Measurements from ENCODE around the gene ALX4. TPM values are rescaled to one million over a fixed set of nuclear protein-coding genes. Genes with fewer than 3 reads are reported as not detected.

Gene ALX4
- total RNA-seq, 1 donor from 2014 or later = not detected

DNA sequence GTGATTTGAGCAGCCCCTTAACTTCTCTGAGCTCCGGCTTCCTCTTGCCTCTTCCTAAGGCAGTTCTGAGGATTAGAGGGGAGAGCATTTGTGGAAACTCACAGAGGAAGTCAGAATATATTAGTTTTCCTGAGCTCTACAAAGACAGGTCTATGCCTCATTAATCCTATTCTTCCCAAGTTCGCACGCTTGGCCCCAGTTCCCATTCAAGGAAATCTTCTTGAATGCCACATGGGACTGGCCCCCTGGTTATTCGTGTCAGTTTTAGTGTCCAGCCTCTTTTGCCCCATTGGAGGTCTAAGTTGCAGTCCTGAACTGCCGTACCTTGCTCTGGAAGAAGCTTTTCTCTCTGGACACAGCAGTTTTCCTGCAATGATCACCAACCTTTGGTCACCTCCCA lies 37.6 kb upstream of the ALX4 start:
- no peak for TF ChIP-seq CTCF (IDR thresholded peaks at IDR 0.05; ENCODE audit: unreplicated experiment)
- Mint-ChIP-seq H3K27me3 (peaks cover 23% of the 10 kb centered on the region), H3K9me3 (ENCODE audit: low read depth) (no peaks in the 10 kb centered on the region), H3K4me3 (ENCODE audit: low read depth) (no peak overlapping the region), H3K36me3 (ENCODE audit: insufficient read depth) (no peaks in the 10 kb centered on the region), H3K4me1 (ENCODE audit: low read depth) (no peaks in the 10 kb centered on the region), H3K27ac (no peak overlapping the region)
- DNase-seq (ENCODE audit: low spot score, unreplicated experiment) = no peak

DNA sequence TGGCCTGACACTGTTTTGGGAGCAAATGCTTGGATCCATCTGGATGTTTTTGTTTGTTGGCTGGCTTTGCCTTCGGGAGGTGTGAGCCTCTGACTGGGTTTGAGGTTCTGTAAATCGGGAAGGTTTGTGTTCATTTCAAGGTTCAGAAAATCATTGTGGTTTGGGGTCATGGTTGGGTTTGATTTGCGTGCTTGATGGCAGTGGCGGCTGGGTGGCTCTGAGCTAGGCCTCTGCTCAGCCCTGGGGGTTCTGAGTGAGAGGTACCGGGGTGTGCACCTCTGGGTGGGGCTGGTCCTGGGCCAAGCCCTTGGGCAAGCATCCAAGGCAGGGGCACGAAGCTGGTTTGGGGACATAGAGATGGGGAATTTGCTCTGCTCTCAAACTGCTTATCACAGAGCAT lies 37.0 kb upstream of the ALX4 start:
- Mint-ChIP-seq H3K36me3 (ENCODE audit: insufficient read depth) (no peaks in the 10 kb centered on the region), H3K27ac (no peak overlapping the region), H3K4me3 (ENCODE audit: low read depth) (no peak overlapping the region), H3K9me3 (ENCODE audit: low read depth) (no peaks in the 10 kb centered on the region), H3K4me1 (ENCODE audit: low read depth) (no peaks in the 10 kb centered on the region), H3K27me3 (peaks cover 21% of the 10 kb centered on the region)
- TF ChIP-seq CTCF (IDR thresholded peaks at IDR 0.05; ENCODE audit: unreplicated experiment) = no peak
- no peak for DNase-seq (ENCODE audit: low spot score, unreplicated experiment)

DNA sequence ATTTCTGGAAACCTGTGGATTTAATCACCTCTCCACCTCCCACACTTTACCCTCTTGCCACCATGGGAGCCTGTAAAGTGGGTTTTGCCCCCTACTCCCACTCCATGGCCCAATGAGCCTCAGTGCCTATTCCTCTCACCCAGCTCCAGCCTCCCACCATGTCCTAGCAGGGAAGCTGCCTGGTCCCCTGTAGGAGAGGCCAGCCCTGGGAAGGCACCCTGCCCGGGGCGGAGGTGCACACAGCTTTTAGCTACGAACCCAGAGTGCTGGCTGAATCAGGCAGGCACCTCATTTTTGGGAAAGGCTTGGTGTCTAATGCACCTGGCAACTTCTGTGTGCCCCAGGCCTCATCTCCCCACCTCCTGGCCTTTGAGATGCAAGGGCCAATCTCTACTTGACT lies 35.8 kb upstream of the ALX4 start:
- Mint-ChIP-seq H3K4me1 (ENCODE audit: low read depth) (no peaks in the 10 kb centered on the region), H3K9me3 (ENCODE audit: low read depth) (no peaks in the 10 kb centered on the region), H3K36me3 (ENCODE audit: insufficient read depth) (no peaks in the 10 kb centered on the region), H3K27me3 (peaks cover 23% of the 10 kb centered on the region), H3K4me3 (ENCODE audit: low read depth) (no peak overlapping the region), H3K27ac (no peak overlapping the region)
- no peak for TF ChIP-seq CTCF (IDR thresholded peaks at IDR 0.05; ENCODE audit: unreplicated experiment)
- DNase-seq (ENCODE audit: low spot score, unreplicated experiment) = no peak

DNA sequence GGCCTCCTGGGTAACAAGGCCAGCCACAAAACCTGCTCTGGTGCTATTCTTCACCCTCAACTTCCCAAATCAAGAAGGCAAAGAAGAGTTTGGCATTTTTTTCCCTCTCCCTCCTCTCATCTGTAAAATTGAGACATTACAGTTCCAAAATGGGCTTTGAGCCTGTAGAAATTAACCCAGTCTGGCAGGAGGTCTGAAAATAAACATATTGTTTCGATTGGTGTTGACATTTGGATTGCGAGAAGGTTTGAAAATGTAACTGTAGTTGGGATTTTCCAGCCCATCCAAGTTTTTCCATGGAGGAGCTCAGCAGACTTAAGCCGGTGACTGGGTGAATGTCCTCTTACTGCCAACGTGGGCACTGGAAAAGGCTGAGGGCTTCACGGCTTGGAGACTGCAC lies 35.0 kb upstream of the ALX4 start:
- H3K9me3 Mint-ChIP-seq (ENCODE audit: low read depth) = no peaks in the 10 kb centered on the region
- no peak for TF ChIP-seq CTCF (IDR thresholded peaks at IDR 0.05; ENCODE audit: unreplicated experiment)
- H3K27ac Mint-ChIP-seq = no peak overlapping the region
- peaks cover 20% of the 10 kb centered on the region for H3K27me3 Mint-ChIP-seq
- no peak overlapping the region for H3K4me3 Mint-ChIP-seq (ENCODE audit: low read depth)
- H3K36me3 Mint-ChIP-seq (ENCODE audit: insufficient read depth) = no peaks in the 10 kb centered on the region
- H3K4me1 Mint-ChIP-seq (ENCODE audit: low read depth) = no peaks in the 10 kb centered on the region
- DNase-seq (ENCODE audit: low spot score, unreplicated experiment) = no peak

DNA sequence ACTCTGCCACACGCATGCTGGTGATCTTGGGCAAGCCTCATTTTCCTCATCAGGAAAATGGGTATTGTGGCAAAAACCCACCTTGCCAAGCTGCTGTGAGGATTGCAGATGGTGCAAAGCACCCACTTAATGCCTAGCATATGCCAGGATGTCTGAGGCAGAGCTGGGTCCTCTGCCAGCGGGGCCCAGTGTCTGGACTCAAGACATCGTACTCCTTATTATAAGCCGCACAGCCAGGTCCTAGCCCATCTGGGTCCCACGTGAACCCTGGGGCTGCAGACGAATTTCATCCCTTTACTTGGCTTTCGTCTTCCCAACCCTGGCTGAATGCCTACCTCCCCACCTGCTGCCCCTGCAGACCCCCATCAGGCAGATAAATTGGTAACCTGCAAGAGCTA lies 34.5 kb upstream of the ALX4 start:
- no peak for TF ChIP-seq CTCF (IDR thresholded peaks at IDR 0.05; ENCODE audit: unreplicated experiment)
- H3K4me1 Mint-ChIP-seq (ENCODE audit: low read depth) = no peaks in the 10 kb centered on the region
- H3K27me3 Mint-ChIP-seq = peaks cover 20% of the 10 kb centered on the region
- DNase-seq (ENCODE audit: low spot score, unreplicated experiment) = no peak
- no peak overlapping the region for H3K4me3 Mint-ChIP-seq (ENCODE audit: low read depth)
- no peaks in the 10 kb centered on the region for H3K9me3 Mint-ChIP-seq (ENCODE audit: low read depth)
- no peak overlapping the region for H3K27ac Mint-ChIP-seq
- no peaks in the 10 kb centered on the region for H3K36me3 Mint-ChIP-seq (ENCODE audit: insufficient read depth)
